ENCODE data around the gene HECW1.

The HECW1 gene

GRCh38 chr7:43398831-43399230 lies 286.4 kb downstream of the HECW1 start:
- H3K36me3 ChIP-seq, result no peaks in the 10 kb centered on the region
- TF ChIP-seq, protein P1, sequence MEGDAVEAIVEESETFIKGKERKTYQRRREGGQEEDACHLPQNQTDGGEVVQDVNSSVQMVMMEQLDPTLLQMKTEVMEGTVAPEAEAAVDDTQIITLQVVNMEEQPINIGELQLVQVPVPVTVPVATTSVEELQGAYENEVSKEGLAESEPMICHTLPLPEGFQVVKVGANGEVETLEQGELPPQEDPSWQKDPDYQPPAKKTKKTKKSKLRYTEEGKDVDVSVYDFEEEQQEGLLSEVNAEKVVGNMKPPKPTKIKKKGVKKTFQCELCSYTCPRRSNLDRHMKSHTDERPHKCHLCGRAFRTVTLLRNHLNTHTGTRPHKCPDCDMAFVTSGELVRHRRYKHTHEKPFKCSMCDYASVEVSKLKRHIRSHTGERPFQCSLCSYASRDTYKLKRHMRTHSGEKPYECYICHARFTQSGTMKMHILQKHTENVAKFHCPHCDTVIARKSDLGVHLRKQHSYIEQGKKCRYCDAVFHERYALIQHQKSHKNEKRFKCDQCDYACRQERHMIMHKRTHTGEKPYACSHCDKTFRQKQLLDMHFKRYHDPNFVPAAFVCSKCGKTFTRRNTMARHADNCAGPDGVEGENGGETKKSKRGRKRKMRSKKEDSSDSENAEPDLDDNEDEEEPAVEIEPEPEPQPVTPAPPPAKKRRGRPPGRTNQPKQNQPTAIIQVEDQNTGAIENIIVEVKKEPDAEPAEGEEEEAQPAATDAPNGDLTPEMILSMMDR (IDR thresholded peaks at IDR 0.05), result no peak
- H3K27ac ChIP-seq, result no peak overlapping the region
- no peaks in the 10 kb centered on the region for H3K4me1 ChIP-seq (ENCODE audit: control insufficient read depth in 1 of 2, insufficient read depth in 1 of 2, low read depth in 1 of 2, low read length in 1 of 2)
- H3K27me3 ChIP-seq, result peaks cover 11% of the 10 kb centered on the region
- H3K4me3 ChIP-seq (ENCODE audit: low read depth in 1 of 2, low read length in 1 of 2), result no peak overlapping the region
- H3K9me3 ChIP-seq, result no peaks in the 10 kb centered on the region

- Histone ChIP-seq H3K9me3 (no peaks in the 10 kb centered on the region), H3K4me3 (ENCODE audit: low read depth in 1 of 2, low read length in 1 of 2) (no peak overlapping the region), H3K36me3 (no peaks in the 10 kb centered on the region), H3K27me3 (peaks cover 5% of the 10 kb centered on the region), H3K4me1 (ENCODE audit: control insufficient read depth in 1 of 2, insufficient read depth in 1 of 2, low read depth in 1 of 2, low read length in 1 of 2) (no peaks in the 10 kb centered on the region), H3K27ac (no peak overlapping the region)
- TF ChIP-seq, protein P1 (IDR thresholded peaks at IDR 0.05), result no peak
Measured at GRCh38 chr7:43405948-43406347, 293.5 kb downstream of the HECW1 start.

DNA sequence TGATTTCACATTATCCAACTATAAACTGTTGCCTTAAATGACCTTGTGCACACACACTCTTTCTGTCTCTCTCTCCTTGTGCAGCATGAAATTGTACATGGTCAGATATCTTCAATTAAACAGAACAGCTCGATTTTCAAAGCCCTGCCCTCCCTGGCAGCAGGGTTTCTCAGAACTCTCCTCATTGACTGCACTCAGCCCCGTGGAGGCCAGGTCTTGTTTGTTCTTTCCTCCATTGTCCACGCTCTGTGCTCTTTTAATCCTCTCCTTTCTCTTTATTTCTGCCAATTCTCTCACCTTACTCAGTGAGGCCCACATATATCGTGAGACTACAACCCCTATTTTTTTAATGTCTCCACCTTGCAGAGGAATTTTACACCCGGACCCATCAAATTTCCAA lies 294.5 kb downstream of the HECW1 start:
- no peak overlapping the region for H3K4me3 ChIP-seq (ENCODE audit: low read depth in 1 of 2, low read length in 1 of 2)
- H3K4me1 ChIP-seq (ENCODE audit: control insufficient read depth in 1 of 2, insufficient read depth in 1 of 2, low read depth in 1 of 2, low read length in 1 of 2), result no peaks in the 10 kb centered on the region
- H3K27ac ChIP-seq, result no peak overlapping the region
- no peaks in the 10 kb centered on the region for H3K9me3 ChIP-seq
- H3K36me3 ChIP-seq, result no peaks in the 10 kb centered on the region
- H3K27me3 ChIP-seq, result peaks cover 5% of the 10 kb centered on the region
- TF ChIP-seq, protein P1 (IDR thresholded peaks at IDR 0.05), result no peak

- no peaks in the 10 kb centered on the region for H3K4me1 ChIP-seq (ENCODE audit: control insufficient read depth in 1 of 2, insufficient read depth in 1 of 2, low read depth in 1 of 2, low read length in 1 of 2)
- H3K27me3 ChIP-seq, result peaks cover 5% of the 10 kb centered on the region
- H3K4me3 ChIP-seq (ENCODE audit: low read depth in 1 of 2, low read length in 1 of 2), result no peak overlapping the region
- no peaks in the 10 kb centered on the region for H3K36me3 ChIP-seq
- no peaks in the 10 kb centered on the region for H3K9me3 ChIP-seq
- H3K27ac ChIP-seq, result no peak overlapping the region
- TF ChIP-seq, protein P1 (IDR thresholded peaks at IDR 0.05), result no peak
Measured at GRCh38 chr7:43408981-43409380, 296.5 kb downstream of the HECW1 start.

- H3K27me3 ChIP-seq, result peaks cover 16% of the 10 kb centered on the region
- no peaks in the 10 kb centered on the region for H3K4me1 ChIP-seq (ENCODE audit: control insufficient read depth in 1 of 2, insufficient read depth in 1 of 2, low read depth in 1 of 2, low read length in 1 of 2)
- H3K9me3 ChIP-seq, result no peaks in the 10 kb centered on the region
- H3K27ac ChIP-seq, result no peak overlapping the region
- TF ChIP-seq, protein P1 (IDR thresholded peaks at IDR 0.05), result no peak
- H3K4me3 ChIP-seq (ENCODE audit: low read depth in 1 of 2, low read length in 1 of 2), result no peak overlapping the region
- no peaks in the 10 kb centered on the region for H3K36me3 ChIP-seq
Measured at GRCh38 chr7:43417455-43417854, 305.0 kb downstream of the HECW1 start.

DNA sequence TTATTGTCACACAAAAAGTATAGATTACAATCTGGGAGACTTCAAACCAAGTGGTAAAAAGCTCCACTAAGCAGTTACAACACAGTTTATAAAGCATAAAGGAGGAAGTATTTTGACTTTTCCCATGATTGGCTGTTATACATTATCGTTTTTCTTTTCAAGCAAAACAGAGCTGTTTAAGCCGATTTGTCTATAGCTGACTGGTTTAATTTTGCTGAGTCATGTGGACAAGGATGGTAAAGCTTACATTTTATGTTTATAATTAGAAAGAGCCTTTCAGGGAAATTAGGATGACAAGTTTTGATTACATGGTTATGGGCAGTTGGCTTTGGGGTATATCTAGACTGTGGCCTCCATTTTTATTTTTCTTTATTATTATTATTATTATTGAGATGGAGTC lies 318.0 kb downstream of the HECW1 start:
- Histone ChIP-seq H3K36me3 (no peaks in the 10 kb centered on the region), H3K27ac (no peak overlapping the region), H3K9me3 (no peaks in the 10 kb centered on the region), H3K27me3 (no peaks in the 10 kb centered on the region), H3K4me1 (ENCODE audit: control insufficient read depth in 1 of 2, insufficient read depth in 1 of 2, low read depth in 1 of 2, low read length in 1 of 2) (no peaks in the 10 kb centered on the region), H3K4me3 (ENCODE audit: low read depth in 1 of 2, low read length in 1 of 2) (no peak overlapping the region)
- TF ChIP-seq, protein P1 (IDR thresholded peaks at IDR 0.05), result no peak
